HEK293 (cell line): ENCODE data around the gene TRNP1.

Experiments used
- REPIN1 ChIP-seq: fragments of 450-650 bp; formaldehyde crosslinking; IDR thresholded peaks from 2 replicates; pipeline ENCODE4 v1.5.1; 2017; ENCODE audit warnings: missing biosample characterization, missing genetic modification characterization, low read depth
- ZNF76 ChIP-seq: fragments of 450-650 bp; formaldehyde crosslinking; IDR thresholded peaks from 2 replicates; pipeline ENCODE4; 2016; ENCODE audit warnings: low read depth, missing biosample characterization, missing genetic modification characterization, borderline replicate concordance
- ZNF791 ChIP-seq: fragments of 450-650 bp; formaldehyde crosslinking; IDR thresholded peaks from 2 replicates; pipeline ENCODE4 v1.5.1; 2016; ENCODE audit warnings: missing biosample characterization, missing genetic modification characterization
- TF ChIP-seq, protein P1 (sequence below): fragments of 450-650 bp; formaldehyde crosslinking; IDR thresholded peaks from 2 replicates; pipeline ENCODE4 v1.5.1; 2017; ENCODE audit warnings: missing biosample characterization, missing genetic modification characterization

DNA sequence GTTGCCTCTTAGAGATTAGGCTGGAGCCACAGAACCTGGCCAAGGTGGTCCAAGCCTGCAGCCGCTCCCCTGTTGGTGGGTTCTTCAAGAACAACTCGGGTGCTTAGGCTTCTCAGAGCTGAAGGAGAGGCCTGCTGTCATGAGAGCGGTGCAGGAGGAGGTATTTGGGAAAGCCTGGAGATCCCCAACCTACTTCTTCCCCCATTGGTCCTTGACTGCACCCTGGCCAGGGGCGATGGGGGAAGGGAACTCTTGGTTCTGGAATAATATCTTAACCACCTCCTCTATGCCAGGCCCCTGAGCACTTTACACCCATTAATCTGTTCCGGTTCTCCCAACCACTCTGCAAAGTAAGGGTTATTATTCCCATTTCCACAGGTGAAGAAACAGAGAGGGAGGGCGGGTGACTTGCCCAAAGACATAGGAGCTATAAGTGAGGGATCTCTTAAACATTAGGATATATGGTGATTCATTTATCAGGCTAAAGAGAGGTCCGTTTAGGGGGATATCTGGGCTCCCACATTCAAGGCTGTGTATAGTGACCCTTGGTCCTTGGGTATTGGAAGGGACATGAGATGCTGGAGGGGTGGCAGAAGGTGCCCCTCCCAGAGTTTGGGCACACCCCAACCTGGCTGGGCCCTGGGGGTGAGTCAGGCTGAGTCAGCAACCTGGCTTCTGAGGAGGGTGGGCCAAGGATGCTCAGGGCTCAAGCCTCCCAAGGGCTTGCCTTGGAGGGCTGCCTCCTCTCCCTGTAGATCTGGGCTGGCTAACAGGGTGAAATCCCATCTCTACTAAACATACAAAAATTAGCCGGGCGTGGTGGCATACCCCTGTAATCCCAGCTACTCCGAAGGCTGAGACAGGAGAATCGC lies 5.2 kb downstream of the TRNP1 start:
- TF ChIP-seq ZNF791 (tag by site-specific recombination) (no peak), REPIN1 (no peak), ZNF76 (tag by site-specific recombination) (no peak)
- TF ChIP-seq, protein P1, sequence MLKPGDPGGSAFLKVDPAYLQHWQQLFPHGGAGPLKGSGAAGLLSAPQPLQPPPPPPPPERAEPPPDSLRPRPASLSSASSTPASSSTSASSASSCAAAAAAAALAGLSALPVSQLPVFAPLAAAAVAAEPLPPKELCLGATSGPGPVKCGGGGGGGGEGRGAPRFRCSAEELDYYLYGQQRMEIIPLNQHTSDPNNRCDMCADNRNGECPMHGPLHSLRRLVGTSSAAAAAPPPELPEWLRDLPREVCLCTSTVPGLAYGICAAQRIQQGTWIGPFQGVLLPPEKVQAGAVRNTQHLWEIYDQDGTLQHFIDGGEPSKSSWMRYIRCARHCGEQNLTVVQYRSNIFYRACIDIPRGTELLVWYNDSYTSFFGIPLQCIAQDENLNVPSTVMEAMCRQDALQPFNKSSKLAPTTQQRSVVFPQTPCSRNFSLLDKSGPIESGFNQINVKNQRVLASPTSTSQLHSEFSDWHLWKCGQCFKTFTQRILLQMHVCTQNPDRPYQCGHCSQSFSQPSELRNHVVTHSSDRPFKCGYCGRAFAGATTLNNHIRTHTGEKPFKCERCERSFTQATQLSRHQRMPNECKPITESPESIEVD (tag by site-specific recombination), result no peak
